Keratinocyte (primary cell): ENCODE data around the gene ERBB4. TPM values are rescaled to one million over a fixed set of nuclear protein-coding genes. Genes with fewer than 3 reads are reported as not detected.

ENCODE experiments used
- DNase-seq: peaks from one replicate; pipeline ENCODE4 v3.0.0-alpha.2; 2011; ENCODE audit warnings: low read depth, missing footprints, low spot score
- FAIRE-seq: peaks from 2 replicates; lab custom pipeline; 2011; peaks lifted over from hg19 to GRCh38; lab: Jason Lieb, UNC
- H2AFZ ChIP-seq: 2 replicates; pipeline ENCODE4 v1.6.0; 2012; ENCODE audit warnings: low read length, control low read depth, inconsistent platforms; ENCODE audit not compliant: control insufficient read depth
- H3K27ac ChIP-seq: 2 replicates; pipeline ENCODE4 v1.5.1; 2011; ENCODE audit warnings: low read length; ENCODE audit not compliant: control insufficient read depth, insufficient read depth
- H3K27me3 ChIP-seq: 3 replicates; pipeline ENCODE4 v1.6.0; 2011; ENCODE audit warnings: low read length; ENCODE audit not compliant: control insufficient read depth, insufficient read depth; ENCODE audit errors: extremely low read depth
- H3K36me3 ChIP-seq, 2 experiments: 2 replicates in 1 of 2; 3 replicates in 1 of 2; pipeline ENCODE4 v1.5.1; 2011; ENCODE audit warnings: low read length in 2 of 2, mild to moderate bottlenecking in 1 of 2; ENCODE audit not compliant: control insufficient read depth in 2 of 2, insufficient read depth in 2 of 2; ENCODE audit errors: extremely low read depth in 1 of 2
- H3K4me1 ChIP-seq: 3 replicates; pipeline ENCODE4 v1.5.1; 2011; ENCODE audit warnings: low read length; ENCODE audit not compliant: control insufficient read depth, insufficient read depth; ENCODE audit errors: extremely low read depth
- H3K4me2 ChIP-seq: 3 replicates; pipeline ENCODE4 v1.6.0; 2011; ENCODE audit warnings: low read depth, low read length; ENCODE audit not compliant: control insufficient read depth, insufficient read depth; ENCODE audit errors: extremely low read depth
- H3K4me3 ChIP-seq, 3 experiments: fragments of 200-600 bp in 1 of 3; sonication (generic) in 1 of 3; 2 replicates in 2 of 3; 3 replicates in 1 of 3; pipeline ENCODE4 v1.5.1; 2011 to 2016; ENCODE audit warnings: low read length in 3 of 3, mild to moderate bottlenecking in 3 of 3, control low read depth in 2 of 3, inconsistent platforms in 1 of 3, low read depth in 1 of 3, mixed read lengths in 1 of 3, mixed run types in 1 of 3, moderate library complexity in 1 of 3; ENCODE audit not compliant: control insufficient read depth in 2 of 3, insufficient read depth in 2 of 3; ENCODE audit errors: extremely low read depth in 1 of 3
- H3K79me2 ChIP-seq: 2 replicates; pipeline ENCODE4 v1.6.0; 2012; ENCODE audit warnings: low read length; ENCODE audit not compliant: control insufficient read depth, insufficient read depth
- H3K9ac ChIP-seq: 3 replicates; pipeline ENCODE4 v1.6.0; 2011; ENCODE audit warnings: low read length; ENCODE audit not compliant: control insufficient read depth, insufficient read depth; ENCODE audit errors: extremely low read depth
- H3K9me1 ChIP-seq: 3 replicates; pipeline ENCODE4 v1.6.0; 2011; ENCODE audit warnings: low read length; ENCODE audit not compliant: control insufficient read depth, insufficient read depth; ENCODE audit errors: extremely low read depth
- H3K9me3 ChIP-seq: 2 replicates; pipeline ENCODE4 v1.5.1; 2012; ENCODE audit warnings: low read depth, low read length; ENCODE audit not compliant: control insufficient read depth
- H4K20me1 ChIP-seq: 3 replicates; pipeline ENCODE4 v1.6.0; 2011; ENCODE audit warnings: low read length; ENCODE audit not compliant: control insufficient read depth, insufficient read depth; ENCODE audit errors: extremely low read depth
- EZH2 ChIP-seq: IDR thresholded peaks from one replicate; pipeline ENCODE4 v1.6.1; 2012; ENCODE audit warnings: inconsistent platforms, mild to moderate bottlenecking, low read length, moderate library complexity
- dilution Hi-C: fragments of 300-500 bp; cut with MboI; formaldehyde crosslinking; loops from one replicate; pipeline ENCODE4 v1.7.0; 2020; ENCODE audit warnings: low sequenced_read_pairs; ENCODE audit not compliant: extremely low pct_ligation_motif_present
- polyA plus RNA-seq, 5 experiments: library from polyadenylated mRNA; depleted of rRNA in 3 of 5; stranded (reverse) in 3 of 5; stranded (forward) in 1 of 5; unstranded in 1 of 5; fragments of >200 nt; gene quantifications; 1 replicate in 1 of 5; 2 replicates in 3 of 5; 3 replicates in 1 of 5; pipeline versions ENCODE4 v1.2.1 to v1.2.3, GENCODE V29; 2011 to 2012; ENCODE audit warnings: missing spikeins in 2 of 5, low read depth in 1 of 5, low replicate concordance in 1 of 5
- TF ChIP-seq, protein P1 (sequence below), 3 experiments: IDR thresholded peaks in 1 of 3; conservative IDR thresholded peaks in 1 of 3; optimal IDR thresholded peaks in 1 of 3; 2 replicates in 2 of 3; 3 replicates in 1 of 3; pipeline versions ENCODE3 to v1.5.1; 2011; ENCODE audit warnings: low read length in 3 of 3, mild to moderate bottlenecking in 3 of 3, moderate library complexity in 2 of 3, control low read depth in 1 of 3, inconsistent platforms in 1 of 3; ENCODE audit not compliant: insufficient read depth in 2 of 3; ENCODE audit errors: extremely low read depth in 1 of 3

ERBB4 gene
- polyA plus RNA-seq, 1 donor (not counting 4 experiments of a cell fraction or from before 2014, with no cell fraction given) = 0.01 TPM

DNA sequence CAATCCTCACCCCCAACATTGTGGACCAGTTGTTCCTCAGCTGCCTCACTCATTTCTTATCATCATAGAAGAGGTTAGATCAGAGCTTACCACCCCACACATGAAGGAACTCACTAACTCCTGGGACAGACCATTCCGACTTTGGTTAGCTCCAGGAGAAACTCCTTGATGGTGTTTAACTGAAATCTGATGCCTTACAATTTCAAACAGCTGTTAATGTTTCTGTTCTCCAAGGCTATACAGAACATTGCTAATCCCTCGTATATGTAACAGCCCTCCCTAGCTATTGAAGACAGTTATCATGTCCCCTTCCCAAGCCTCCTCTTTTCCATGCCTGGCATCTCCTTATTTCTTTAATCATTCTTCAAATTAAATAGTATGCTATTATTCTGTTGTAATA lies 14.8 kb downstream of the ERBB4 start:
- dilution Hi-C loops = no loop called here
- Histone ChIP-seq H3K9ac (no peak overlapping the region), H4K20me1 (no peaks in the 10 kb centered on the region), H3K36me3 (no peaks in the 10 kb centered on the region), H2AFZ (no peak overlapping the region), H3K27ac (no peak overlapping the region), H3K9me3 (no peaks in the 10 kb centered on the region), H3K27me3 (no peaks in the 10 kb centered on the region), H3K4me1 (no peaks in the 10 kb centered on the region), H3K4me2 (no peak overlapping the region), H3K4me3 (no peak overlapping the region), H3K9me1 (no peaks in the 10 kb centered on the region), H3K79me2 (no peaks in the 10 kb centered on the region)
- no peak for TF ChIP-seq EZH2
- TF ChIP-seq, protein P1, sequence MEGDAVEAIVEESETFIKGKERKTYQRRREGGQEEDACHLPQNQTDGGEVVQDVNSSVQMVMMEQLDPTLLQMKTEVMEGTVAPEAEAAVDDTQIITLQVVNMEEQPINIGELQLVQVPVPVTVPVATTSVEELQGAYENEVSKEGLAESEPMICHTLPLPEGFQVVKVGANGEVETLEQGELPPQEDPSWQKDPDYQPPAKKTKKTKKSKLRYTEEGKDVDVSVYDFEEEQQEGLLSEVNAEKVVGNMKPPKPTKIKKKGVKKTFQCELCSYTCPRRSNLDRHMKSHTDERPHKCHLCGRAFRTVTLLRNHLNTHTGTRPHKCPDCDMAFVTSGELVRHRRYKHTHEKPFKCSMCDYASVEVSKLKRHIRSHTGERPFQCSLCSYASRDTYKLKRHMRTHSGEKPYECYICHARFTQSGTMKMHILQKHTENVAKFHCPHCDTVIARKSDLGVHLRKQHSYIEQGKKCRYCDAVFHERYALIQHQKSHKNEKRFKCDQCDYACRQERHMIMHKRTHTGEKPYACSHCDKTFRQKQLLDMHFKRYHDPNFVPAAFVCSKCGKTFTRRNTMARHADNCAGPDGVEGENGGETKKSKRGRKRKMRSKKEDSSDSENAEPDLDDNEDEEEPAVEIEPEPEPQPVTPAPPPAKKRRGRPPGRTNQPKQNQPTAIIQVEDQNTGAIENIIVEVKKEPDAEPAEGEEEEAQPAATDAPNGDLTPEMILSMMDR (optimal IDR thresholded peaks at IDR 0.05 in 1 of 3, IDR thresholded peaks at IDR 0.05 in 1 of 3, conservative IDR thresholded peaks at IDR 0.05 in 1 of 3; ENCODE audit: extremely low read depth in 1 of 3, insufficient read depth in 2 of 3, low read length in 3 of 3) = no peak
- FAIRE-seq (no peak), DNase-seq (no peak)

DNA sequence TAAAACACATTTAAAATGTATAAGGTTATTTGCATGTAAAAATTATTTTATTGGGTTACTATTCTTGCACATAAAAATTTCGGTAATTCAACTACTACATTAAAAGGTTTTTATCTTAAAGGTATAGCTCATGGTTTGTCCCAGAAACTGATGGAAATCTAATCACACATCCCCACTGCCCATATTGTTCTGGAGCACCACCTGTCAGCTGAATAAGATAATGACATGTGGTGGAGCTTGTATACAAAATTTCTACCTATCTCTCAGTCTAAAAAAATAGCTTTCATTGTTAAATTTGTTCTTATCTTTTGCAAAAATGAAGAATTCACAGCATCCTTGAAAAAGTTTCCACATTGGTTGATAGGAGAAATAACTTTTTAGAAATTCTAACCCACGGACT lies 18.3 kb downstream of the ERBB4 start:
- H2AFZ ChIP-seq = no peak overlapping the region

More for the DNA sequence above, 18.3 kb downstream of the ERBB4 start:
- Histone ChIP-seq H3K36me3 (no peaks in the 10 kb centered on the region), H4K20me1 (no peaks in the 10 kb centered on the region), H3K27me3 (no peaks in the 10 kb centered on the region), H3K4me2 (no peak overlapping the region), H3K9me1 (no peaks in the 10 kb centered on the region), H3K79me2 (no peaks in the 10 kb centered on the region), H3K9ac (no peak overlapping the region), H3K27ac (no peak overlapping the region), H3K4me3 (no peak overlapping the region), H3K9me3 (no peaks in the 10 kb centered on the region), H3K4me1 (no peaks in the 10 kb centered on the region)
- dilution Hi-C loops = no loop called here
- DNase-seq = no peak
- no peak for FAIRE-seq
- no peak for TF ChIP-seq EZH2
- TF ChIP-seq, protein P1 (optimal IDR thresholded peaks at IDR 0.05 in 1 of 3, IDR thresholded peaks at IDR 0.05 in 1 of 3, conservative IDR thresholded peaks at IDR 0.05 in 1 of 3; ENCODE audit: extremely low read depth in 1 of 3, insufficient read depth in 2 of 3, low read length in 3 of 3) = peak; percentile 23 to 51 (median 36)
